NCI-H2196 (cell line): Measurements from ENCODE around the gene LATS2.
"Not testable (repeated sequence)": the region's sequence is repeated elsewhere in the genome, so short reads cannot be mapped to it uniquely, and the experiment has no call there.

Source experiments
- DNase-seq: peaks from one replicate; lab custom pipeline; 2025; ENCODE audit not compliant: unreplicated experiment; lab: John Stamatoyannopoulos, UW

The LATS2 gene

GRCh38 chr13:21075379-21076249, 14.2 kb upstream of the LATS2 start:
- DNase-seq: no peak

- no peak for DNase-seq
Measured at GRCh38 chr13:21075011-21075378, 13.6 kb upstream of the LATS2 start.

GRCh38 chr13:21074546-21074945, 13.2 kb upstream of the LATS2 start:
- no peak for DNase-seq

DNA sequence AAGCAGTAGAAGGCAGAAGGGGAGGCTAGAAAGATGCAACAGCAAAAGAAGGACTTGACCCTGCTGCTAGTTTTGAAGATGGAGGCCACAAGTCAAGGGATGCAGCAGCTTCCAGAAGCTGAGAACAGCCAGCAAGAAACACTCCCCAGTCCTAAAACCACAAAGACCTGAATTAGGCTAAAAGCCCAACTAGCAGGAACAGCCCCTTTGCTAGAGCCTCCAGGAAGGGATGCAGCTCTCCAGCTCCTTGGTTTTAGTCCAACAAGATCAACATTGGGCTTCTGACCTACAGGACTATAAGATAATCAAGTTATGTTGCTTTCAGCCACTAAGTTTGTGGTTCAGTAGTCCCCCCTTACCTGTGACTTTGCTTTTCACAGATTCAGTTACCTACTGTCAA, 10.5 kb upstream of the LATS2 start:
- no peak for DNase-seq

- peak; percentile 4 for DNase-seq
Measured at GRCh38 chr13:21071015-21071414, 9.6 kb upstream of the LATS2 start.

DNA sequence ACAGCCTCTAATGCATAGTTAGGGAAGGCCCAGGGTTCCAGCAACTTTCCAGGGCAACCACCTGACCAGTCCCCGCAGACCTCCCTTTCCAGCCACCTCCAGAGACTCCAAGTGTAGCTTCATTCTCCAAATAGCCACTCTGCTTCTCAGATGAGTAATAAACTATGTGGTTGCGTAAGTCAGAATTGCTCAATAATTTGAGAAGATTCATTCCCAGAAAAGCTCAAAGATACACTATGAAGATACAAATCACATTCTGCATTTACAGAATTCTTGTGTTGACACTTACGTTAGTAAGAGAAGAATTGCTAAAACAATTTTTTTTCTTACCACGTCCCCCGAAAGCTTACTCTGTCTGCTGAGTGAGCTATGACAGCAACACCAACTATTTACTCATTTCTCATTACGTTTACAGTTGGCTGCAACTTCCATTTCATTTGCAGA, 8.2 kb upstream of the LATS2 start:
- DNase-seq: no peak

DNA sequence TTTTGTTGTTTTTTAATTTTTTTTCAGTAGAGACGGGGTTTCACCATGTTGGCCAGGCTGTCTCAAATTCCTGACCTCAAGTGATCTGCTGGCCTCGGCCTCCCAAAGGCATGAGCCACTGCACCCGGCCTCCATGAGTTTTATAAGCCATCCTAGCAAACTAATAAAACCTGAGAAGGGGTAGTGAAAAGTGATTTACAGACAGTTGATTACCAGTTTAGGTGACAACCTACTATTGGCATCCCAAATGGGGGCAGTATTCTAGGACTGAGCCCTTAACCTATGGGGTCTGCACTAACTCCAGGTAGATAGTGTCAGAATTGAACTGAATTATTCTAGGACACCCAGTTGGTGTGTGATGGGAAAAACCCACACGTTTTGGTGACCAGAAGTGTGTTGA, 6.5 kb upstream of the LATS2 start:
- no peak for DNase-seq

- no peak for DNase-seq
Measured at GRCh38 chr13:21066946-21067345, 5.6 kb upstream of the LATS2 start.

DNA sequence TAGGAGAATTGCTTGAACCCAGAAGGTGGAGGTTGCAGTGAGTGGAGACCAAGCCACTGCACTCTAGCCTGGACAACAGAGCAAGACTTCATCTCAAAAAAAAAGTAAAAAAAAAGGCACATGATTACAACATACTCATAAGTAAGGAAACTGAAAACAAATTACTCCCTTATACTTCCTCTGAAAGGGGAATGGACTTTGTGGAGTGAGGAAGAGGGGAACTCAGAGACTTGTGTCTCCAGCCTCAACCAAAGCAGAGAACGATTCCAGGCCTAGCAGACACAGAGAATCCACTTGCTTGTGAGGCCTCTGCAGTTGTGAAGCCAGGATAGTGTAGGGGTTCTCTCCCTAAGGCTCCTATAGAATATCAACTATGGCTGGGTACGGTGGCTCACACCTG, 4.3 kb upstream of the LATS2 start:
- DNase-seq: no peak

DNA sequence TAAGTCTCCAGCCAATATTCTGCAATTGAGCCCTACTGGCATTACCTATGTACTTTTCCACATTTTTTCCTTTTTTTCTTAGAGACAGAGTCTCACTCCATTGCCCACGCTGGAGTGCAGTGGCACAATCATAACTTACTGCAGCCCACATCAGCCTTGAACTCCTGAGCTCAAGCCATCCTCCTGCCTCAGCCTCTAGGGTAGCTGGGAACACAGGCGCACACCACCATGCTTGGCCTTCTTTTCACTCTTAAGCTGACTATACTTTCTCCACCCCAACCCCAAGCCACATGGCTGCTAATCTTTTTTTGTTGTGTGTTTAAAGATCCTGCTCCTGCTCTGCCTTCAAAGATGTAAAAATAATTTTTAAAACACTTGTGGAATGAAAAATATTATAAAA, 1.6 kb upstream of the LATS2 start:
- DNase-seq: no peak

- DNase-seq: no peak
Measured at GRCh38 chr13:21060338-21061028, 903 bp downstream of the LATS2 start.

DNA sequence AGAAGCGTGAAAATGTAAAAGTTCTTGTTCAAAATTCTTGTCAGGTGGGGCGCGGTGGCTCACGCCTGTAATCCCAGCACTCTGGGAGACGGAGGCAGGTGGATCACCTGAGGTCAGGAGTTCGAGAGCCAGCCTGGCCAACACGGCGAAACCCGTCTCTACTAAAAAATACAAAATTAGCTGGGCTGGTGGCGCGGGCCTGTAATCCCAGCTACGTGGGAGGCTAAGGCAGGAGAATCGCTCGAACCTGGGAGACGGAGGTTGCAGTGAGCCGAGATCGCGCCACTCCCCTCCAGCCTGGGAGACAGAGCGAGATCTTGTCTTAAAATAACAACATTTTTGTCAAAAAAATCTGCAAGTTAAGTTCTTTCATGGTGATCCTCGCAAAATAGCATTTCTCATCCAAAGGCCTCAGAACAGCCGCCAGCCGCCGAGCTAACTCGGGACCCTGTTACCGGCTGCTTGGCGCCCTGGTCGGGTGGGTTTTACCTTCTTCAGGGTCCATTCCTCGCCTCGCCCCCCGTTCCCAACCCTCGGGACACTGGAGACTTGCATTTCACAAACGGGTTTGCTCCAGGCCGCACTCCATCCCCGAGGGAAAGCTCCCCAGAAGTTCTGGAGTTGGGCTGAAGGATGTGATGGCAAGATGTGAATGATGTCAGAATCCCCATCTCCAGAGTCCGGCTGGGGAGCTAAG, 1.6 kb downstream of the LATS2 start:
- DNase-seq: no peak

DNA sequence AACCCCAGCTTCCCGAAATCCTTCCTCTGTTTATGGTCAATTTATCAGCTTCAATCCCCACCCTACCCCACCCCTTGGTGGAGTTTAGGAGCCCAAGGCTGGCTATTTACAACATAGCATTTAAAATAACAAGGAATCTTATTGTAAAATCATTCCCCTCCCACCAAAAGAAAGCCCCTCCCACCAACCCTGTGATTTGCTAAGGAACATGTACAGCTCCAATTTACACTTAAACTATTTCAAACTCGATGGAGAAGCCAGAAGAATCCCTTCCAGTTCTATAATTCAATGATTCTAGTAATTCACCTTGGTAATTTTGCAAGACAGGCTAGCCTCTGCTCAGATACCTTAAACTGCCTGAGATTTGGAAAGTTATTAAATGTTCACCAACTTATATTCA, 3.0 kb downstream of the LATS2 start:
- no peak for DNase-seq

GRCh38 chr13:21055511-21056045, 5.8 kb downstream of the LATS2 start:
- DNase-seq: no peak

DNA sequence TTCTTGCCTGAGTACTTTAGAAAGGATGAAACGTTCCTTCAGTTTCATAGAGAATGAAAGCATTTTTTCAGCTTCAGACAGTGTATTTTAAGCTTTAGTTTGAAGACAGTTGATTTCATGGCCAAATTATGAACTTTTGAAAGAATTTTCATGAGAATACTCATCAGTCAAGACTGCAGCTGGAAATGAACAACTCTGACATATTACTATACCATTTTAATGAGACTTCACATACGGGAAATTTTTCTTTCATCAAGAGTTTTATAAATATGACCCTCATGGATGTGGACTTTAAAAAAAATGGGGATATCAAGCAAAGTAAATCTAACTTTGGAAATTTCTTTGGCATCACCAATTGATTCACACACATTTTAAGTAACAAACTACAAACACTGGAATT, 6.4 kb downstream of the LATS2 start:
- no peak for DNase-seq

GRCh38 chr13:21054313-21054712, 7.1 kb downstream of the LATS2 start:
- DNase-seq: no peak

GRCh38 chr13:21053231-21053630, 8.2 kb downstream of the LATS2 start:
- DNase-seq: no peak

DNA sequence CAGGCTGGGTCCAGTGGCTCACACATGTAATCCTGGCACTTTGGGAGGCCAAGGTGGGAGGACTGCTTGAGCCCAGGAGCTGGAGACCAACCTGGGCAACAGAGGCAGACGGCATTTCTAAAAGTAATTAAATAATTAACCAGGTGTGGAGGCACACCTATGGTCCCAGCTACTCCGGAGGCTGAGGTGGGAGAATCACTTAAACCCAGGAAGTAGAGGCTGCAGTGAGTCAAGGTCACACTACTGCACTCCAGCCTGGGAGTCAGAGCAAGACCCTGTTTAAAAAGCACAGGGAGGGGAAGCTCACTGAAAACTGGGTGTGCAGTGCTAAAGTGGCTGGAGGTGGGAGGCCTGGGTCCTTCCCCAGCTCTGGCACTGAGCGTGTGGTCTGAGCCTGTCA, 9.7 kb downstream of the LATS2 start:
- DNase-seq: no peak

DNA sequence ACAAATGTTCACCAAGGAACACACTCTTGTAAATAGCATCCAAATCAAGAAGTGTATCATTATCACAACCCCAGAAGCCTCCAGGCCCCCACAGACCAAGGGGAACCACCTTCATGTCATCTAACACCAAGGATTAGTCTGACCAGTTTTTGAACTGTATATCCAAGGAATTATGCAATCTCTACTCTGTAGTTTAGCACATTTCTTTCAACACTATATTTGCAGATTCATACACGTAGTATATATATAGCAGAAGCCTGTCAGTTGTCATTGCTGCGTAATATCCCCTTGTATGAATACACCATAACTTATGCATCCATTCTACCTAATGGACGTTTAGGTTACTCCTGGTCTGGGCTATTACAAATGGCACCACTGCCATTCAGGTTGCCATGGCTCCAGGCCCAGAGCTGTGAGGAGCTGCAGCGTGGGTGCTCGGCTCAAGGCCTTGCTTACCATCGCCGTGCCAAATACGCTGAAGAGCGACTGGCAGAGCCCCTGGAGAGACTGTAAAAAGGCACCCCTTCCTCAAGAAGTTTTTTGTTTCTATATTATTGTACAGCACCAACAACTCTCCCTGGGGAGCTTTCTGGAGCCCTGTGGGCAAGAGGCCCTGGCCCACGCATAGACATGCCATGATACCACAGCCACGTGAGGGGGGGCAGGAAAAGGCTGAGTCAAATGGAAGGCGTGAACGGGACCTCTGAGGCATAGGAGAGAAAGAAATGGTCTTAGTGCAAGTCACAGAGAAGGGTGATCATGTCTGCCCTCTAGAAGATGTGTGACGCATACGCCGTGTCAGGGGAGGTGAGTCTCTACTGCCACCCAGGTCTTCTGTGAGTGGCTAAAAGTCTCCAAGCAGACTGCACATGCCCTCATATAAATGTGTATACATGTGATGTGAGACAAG, 10.8 kb downstream of the LATS2 start:
- no peak for DNase-seq

DNA sequence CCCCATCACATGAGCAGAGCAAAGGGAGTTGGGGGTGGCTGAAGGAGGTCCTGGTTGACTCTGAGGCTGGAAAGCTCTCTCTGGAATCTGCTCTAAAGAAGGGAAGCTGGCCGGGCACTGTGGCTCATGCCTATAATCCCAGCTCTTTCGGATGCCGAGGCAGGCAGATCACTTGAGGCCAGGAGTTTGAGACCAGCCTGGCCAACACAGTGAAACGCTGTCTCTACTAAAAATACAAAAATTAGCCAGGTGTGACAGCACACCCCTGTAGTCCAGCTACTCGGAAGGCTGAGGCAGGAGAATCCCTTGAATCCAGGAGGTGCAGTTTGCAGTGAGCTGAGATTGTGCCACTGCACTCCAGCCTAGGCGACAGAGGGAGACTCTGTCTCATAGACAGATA, 11.7 kb downstream of the LATS2 start:
- not testable (repeated sequence) for DNase-seq
